Measurements from ENCODE around the gene SUGCT.

The SUGCT gene

GRCh38 chr7:40840990-40841389 is 706.2 kb downstream of the SUGCT start:
- no peak for DNase-seq

GRCh38 chr7:40842641-40843040 is 707.8 kb downstream of the SUGCT start:
- no peak for DNase-seq

- no peak for DNase-seq
Measured at GRCh38 chr7:40843338-40843985, 708.7 kb downstream of the SUGCT start.

- no peak for DNase-seq
Measured at GRCh38 chr7:40845943-40846342, 711.1 kb downstream of the SUGCT start.

GRCh38 chr7:40847921-40848320 is 713.1 kb downstream of the SUGCT start:
- no peak for DNase-seq

- no peak for DNase-seq
Measured at GRCh38 chr7:40848541-40849221, 713.9 kb downstream of the SUGCT start.

GRCh38 chr7:40850017-40850416 is 715.2 kb downstream of the SUGCT start:
- DNase-seq = no peak

- no peak for DNase-seq
Measured at GRCh38 chr7:40851001-40851400, 716.2 kb downstream of the SUGCT start.

GRCh38 chr7:40859076-40859475 is 724.3 kb downstream of the SUGCT start:
- no peak for DNase-seq

GRCh38 chr7:40859965-40860543 is 725.2 kb downstream of the SUGCT start:
- DNase-seq = no peak

- DNase-seq = no peak
Measured at GRCh38 chr7:40865441-40866233, 730.8 kb downstream of the SUGCT start.

- no peak for DNase-seq
Measured at GRCh38 chr7:40866601-40867000, 731.8 kb downstream of the SUGCT start.

- DNase-seq = no peak
Measured at GRCh38 chr7:40870108-40870507, 735.3 kb downstream of the SUGCT start.

GRCh38 chr7:40873248-40873647 is 738.4 kb downstream of the SUGCT start:
- DNase-seq = no peak

- no peak for DNase-seq
Measured at GRCh38 chr7:40874756-40875155, 740.0 kb downstream of the SUGCT start.

GRCh38 chr7:40876601-40877000 is 741.8 kb downstream of the SUGCT start:
- no peak for DNase-seq

GRCh38 chr7:40879941-40880543 is 745.2 kb downstream of the SUGCT start:
- no peak for DNase-seq

GRCh38 chr7:40880581-40880980 is 745.8 kb downstream of the SUGCT start:
- no peak for DNase-seq

GRCh38 chr7:40881405-40881926 is 746.7 kb downstream of the SUGCT start:
- DNase-seq = no peak

GRCh38 chr7:40882071-40882658 is 747.4 kb downstream of the SUGCT start:
- DNase-seq = no peak

GRCh38 chr7:40883826-40884225 is 749.0 kb downstream of the SUGCT start:
- no peak for DNase-seq

GRCh38 chr7:40884241-40884640 is 749.4 kb downstream of the SUGCT start:
- no peak for DNase-seq

- no peak for DNase-seq
Measured at GRCh38 chr7:40885503-40885902, 750.7 kb downstream of the SUGCT start.

Measured in inflammatory macrophage treated with lipopolysaccharide for 4 hours (primary cell).